ENCODE measurements around the gene PZP. TPM values are rescaled to one million over a fixed set of nuclear protein-coding genes. Genes with fewer than 3 reads are reported as not detected.

Gene PZP
- total and polyA plus RNA-seq, 2 of the 13 experiments (the other 11 are each of a cell fraction or from before 2014, with no cell fraction given) = 0.07 to 0.89 TPM

- ChIA-PET POLR2A (no interaction called here), CTCF (ENCODE audit: low intra/inter-chr PET ratio, low total read pairs) (no interaction called here)
- Histone ChIP-seq H3K27me3 (ENCODE audit: control insufficient read depth in 1 of 2, insufficient read depth in 2 of 2, low read length in 2 of 2) (no peaks in the 10 kb centered on the region; a peak in 1 of 5 replicates), H3K79me2 (ENCODE audit: insufficient read depth, low read length) (no peaks in the 10 kb centered on the region), H3K9me3 (ENCODE audit: low read length) (no peaks in the 10 kb centered on the region; the same call in 1 of the 2 replicates), H3K27ac (ENCODE audit: extremely low read length, insufficient read depth, low read length) (no peak overlapping the region), H4K20me1 (ENCODE audit: insufficient read depth, low read length) (no peaks in the 10 kb centered on the region), H3K4me1 (ENCODE audit: insufficient read depth, low read length) (peaks cover 5% of the 10 kb centered on the region; the same call in 1 of the 2 replicates), H3K4me3 (replicated peaks in 1 of 3; ENCODE audit: insufficient read depth in 1 of 3, low read depth in 2 of 3, low read length in 3 of 3) (no peak overlapping the region), H3K36me3 (replicated peaks in 1 of 2; ENCODE audit: control insufficient read depth in 1 of 2, insufficient read depth in 2 of 2, low read length in 2 of 2) (no peaks in the 10 kb centered on the region), H3K4me2 (ENCODE audit: low read depth, low read length) (no peak overlapping the region), H2AFZ (ENCODE audit: low read length) (no peak overlapping the region), H3K9ac (ENCODE audit: insufficient read depth, low read depth, low read length) (no peak overlapping the region)
- intact Hi-C loops (cut with micrococcal nuclease; ENCODE audit: unreplicated experiment) = no loop called here
- FAIRE-seq (no peak), ATAC-seq (peak; percentile 62), DNase-seq (ENCODE audit: low spot score) (no peak)
- in situ Hi-C loops (cut with HindIII; ENCODE audit: extremely low pct_ligation_motif_present, low pct_unique_long_range_greater_than_20kb) = no loop called here
- no TSS peak for BruUV-seq (replicated peaks)
- TF ChIP-seq SALL1 (CRISPR knock-in tag; IDR thresholded peaks at IDR 0.05) (peak; percentile 33; the same call in 1 of the 2 replicates), ZNF691 (CRISPR knock-in tag; IDR thresholded peaks at IDR 0.05; ENCODE audit: borderline replicate concordance, low read depth) (no peak), POGZ (CRISPR knock-in tag; IDR thresholded peaks at IDR 0.05) (0 out of 2 replicates have a peak, but pooled peaks have one; percentile 20), HNF4A (CRISPR knock-in tag; IDR thresholded peaks at IDR 0.05) (peak; percentile 64)
- TF ChIP-seq, protein P1, sequence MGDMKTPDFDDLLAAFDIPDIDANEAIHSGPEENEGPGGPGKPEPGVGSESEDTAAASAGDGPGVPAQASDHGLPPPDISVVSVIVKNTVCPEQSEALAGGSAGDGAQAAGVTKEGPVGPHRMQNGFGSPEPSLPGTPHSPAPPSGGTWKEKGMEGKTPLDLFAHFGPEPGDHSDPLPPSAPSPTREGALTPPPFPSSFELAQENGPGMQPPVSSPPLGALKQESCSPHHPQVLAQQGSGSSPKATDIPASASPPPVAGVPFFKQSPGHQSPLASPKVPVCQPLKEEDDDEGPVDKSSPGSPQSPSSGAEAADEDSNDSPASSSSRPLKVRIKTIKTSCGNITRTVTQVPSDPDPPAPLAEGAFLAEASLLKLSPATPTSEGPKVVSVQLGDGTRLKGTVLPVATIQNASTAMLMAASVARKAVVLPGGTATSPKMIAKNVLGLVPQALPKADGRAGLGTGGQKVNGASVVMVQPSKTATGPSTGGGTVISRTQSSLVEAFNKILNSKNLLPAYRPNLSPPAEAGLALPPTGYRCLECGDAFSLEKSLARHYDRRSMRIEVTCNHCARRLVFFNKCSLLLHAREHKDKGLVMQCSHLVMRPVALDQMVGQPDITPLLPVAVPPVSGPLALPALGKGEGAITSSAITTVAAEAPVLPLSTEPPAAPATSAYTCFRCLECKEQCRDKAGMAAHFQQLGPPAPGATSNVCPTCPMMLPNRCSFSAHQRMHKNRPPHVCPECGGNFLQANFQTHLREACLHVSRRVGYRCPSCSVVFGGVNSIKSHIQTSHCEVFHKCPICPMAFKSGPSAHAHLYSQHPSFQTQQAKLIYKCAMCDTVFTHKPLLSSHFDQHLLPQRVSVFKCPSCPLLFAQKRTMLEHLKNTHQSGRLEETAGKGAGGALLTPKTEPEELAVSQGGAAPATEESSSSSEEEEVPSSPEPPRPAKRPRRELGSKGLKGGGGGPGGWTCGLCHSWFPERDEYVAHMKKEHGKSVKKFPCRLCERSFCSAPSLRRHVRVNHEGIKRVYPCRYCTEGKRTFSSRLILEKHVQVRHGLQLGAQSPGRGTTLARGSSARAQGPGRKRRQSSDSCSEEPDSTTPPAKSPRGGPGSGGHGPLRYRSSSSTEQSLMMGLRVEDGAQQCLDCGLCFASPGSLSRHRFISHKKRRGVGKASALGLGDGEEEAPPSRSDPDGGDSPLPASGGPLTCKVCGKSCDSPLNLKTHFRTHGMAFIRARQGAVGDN (CRISPR knock-in tag; IDR thresholded peaks at IDR 0.05) = peak; percentile 39; the same call in 1 of the 2 replicates
- 40% methylated on average over 2 of the region's 4 CpGs for WGBS (ENCODE audit: low lambda C conversion rate)
These were observed 27.4 kb downstream of the PZP start for GRCh38 chr12:9180810-9181209.
